Right atrium auricular region (tissue), 2 donors: Measurements from ENCODE around the gene PCF11. TPM values are rescaled to one million over a fixed set of nuclear protein-coding genes. Genes with fewer than 3 reads are reported as not detected.

Experiments used
- DNase-seq: peaks from one replicate; pipeline ENCODE4 v3.0.0-alpha.2; 2019; ENCODE audit warnings: low spot score
- H3K27ac ChIP-seq, 2 donors: fragments of 200-600 bp; sonication (generic); 1 replicate in 1 of 2; 2 replicates in 1 of 2; pipeline ENCODE4 v1.5.1; 2016 to 2019
- H3K27me3 ChIP-seq, 2 donors: fragments of 200-600 bp; sonication (generic); one replicate each; pipeline versions ENCODE4 v1.5.1 to v1.6.0; 2017 to 2019
- H3K36me3 ChIP-seq: fragments of 200-600 bp; sonication (generic); one replicate; pipeline ENCODE4 v1.5.1; 2016
- H3K4me1 ChIP-seq, 2 donors: fragments of 200-600 bp; sonication (generic); one replicate each; pipeline versions ENCODE4 v1.5.1 to v1.6.0; 2017 to 2019
- H3K4me3 ChIP-seq, 2 donors: fragments of 200-600 bp; sonication (generic); 1 replicate in 1 of 2; 2 replicates in 1 of 2; pipeline ENCODE4 v1.5.1; 2017 to 2019; ENCODE audit warnings: mild to moderate bottlenecking in 1 of 2, moderate library complexity in 1 of 2
- H3K9me3 ChIP-seq, 2 donors: fragments of 200-600 bp; sonication (generic); one replicate each; pipeline ENCODE4 v1.5.1; 2019
- CTCF ChIP-seq, 2 donors: fragments of 200-600 bp; sonication (generic); IDR thresholded peaks; one replicate each; pipeline ENCODE4 v1.5.1; 2019; ENCODE audit warnings: antibody characterized with exemption in 2 of 2
- total RNA-seq, 2 donors: library from RNA; depleted of rRNA; stranded (reverse); fragments of >200 nt; gene quantifications; one replicate each; pipeline ENCODE4 v1.1.0, GENCODE V29; 2016

The PCF11 gene
- 10 to 100 TPM; 26.9 to 30.5 TPM for total RNA-seq

- peak within 1 kb of the TSS; percentile 91 to 94 for H3K4me3 ChIP-seq
- peak within 1 kb of the TSS; percentile 99 to 100 for H3K27ac ChIP-seq
- no peak for TF ChIP-seq CTCF (IDR thresholded peaks at IDR 0.05)
- H3K36me3 ChIP-seq: peaks cover 8% of the 10 kb centered on the region
- peaks cover 0 to 34% of the 10 kb centered on the region in 2 donors for H3K4me1 ChIP-seq
- H3K27me3 ChIP-seq: no peaks in the 10 kb centered on the region
- no peak for DNase-seq
- H3K9me3 ChIP-seq: no peaks in the 10 kb centered on the region
These were observed at the start of gene PCF11 for GRCh38 chr11:83156996-83157593. Gene PCF11 (plus strand): TSS chr11:83157131. CDS start chr11:83157440, 309 bp downstream.

GRCh38 chr11:83112886-83113285, 44.0 kb upstream of the PCF11 start:
- Histone ChIP-seq H3K9me3 (no peaks in the 10 kb centered on the region), H3K4me1 (no peaks in the 10 kb centered on the region), H3K4me3 (no peak overlapping the region), H3K27me3 (no peaks in the 10 kb centered on the region), H3K36me3 (no peaks in the 10 kb centered on the region), H3K27ac (no peak overlapping the region)
- no peak for TF ChIP-seq CTCF (IDR thresholded peaks at IDR 0.05)
- no peak for DNase-seq

GRCh38 chr11:83115026-83115425, 41.9 kb upstream of the PCF11 start:
- no peak for TF ChIP-seq CTCF (IDR thresholded peaks at IDR 0.05)
- Histone ChIP-seq H3K4me3 (no peak overlapping the region), H3K4me1 (no peaks in the 10 kb centered on the region), H3K36me3 (no peaks in the 10 kb centered on the region), H3K9me3 (no peaks in the 10 kb centered on the region), H3K27me3 (no peaks in the 10 kb centered on the region), H3K27ac (no peak overlapping the region)
- DNase-seq: no peak

- H3K4me3 ChIP-seq: no peak overlapping the region
- no peaks in the 10 kb centered on the region for H3K4me1 ChIP-seq
- H3K9me3 ChIP-seq: no peaks in the 10 kb centered on the region
- H3K27ac ChIP-seq: no peak overlapping the region
- TF ChIP-seq CTCF (IDR thresholded peaks at IDR 0.05): no peak
- no peaks in the 10 kb centered on the region for H3K27me3 ChIP-seq
- no peak for DNase-seq
- H3K36me3 ChIP-seq: no peaks in the 10 kb centered on the region
These were observed 41.4 kb upstream of the PCF11 start for GRCh38 chr11:83115551-83115950.

GRCh38 chr11:83116015-83116641, 40.8 kb upstream of the PCF11 start:
- no peak overlapping the region for H3K4me3 ChIP-seq
- no peaks in the 10 kb centered on the region for H3K9me3 ChIP-seq
- no peak overlapping the region for H3K27ac ChIP-seq
- no peaks in the 10 kb centered on the region for H3K27me3 ChIP-seq
- DNase-seq: no peak
- H3K4me1 ChIP-seq: no peaks in the 10 kb centered on the region
- TF ChIP-seq CTCF (IDR thresholded peaks at IDR 0.05): no peak
- H3K36me3 ChIP-seq: no peaks in the 10 kb centered on the region

- Histone ChIP-seq H3K36me3 (no peaks in the 10 kb centered on the region), H3K27ac (no peak overlapping the region), H3K4me3 (no peak overlapping the region), H3K27me3 (no peaks in the 10 kb centered on the region), H3K9me3 (no peaks in the 10 kb centered on the region), H3K4me1 (no peaks in the 10 kb centered on the region)
- TF ChIP-seq CTCF (IDR thresholded peaks at IDR 0.05): no peak
- DNase-seq: no peak
These were observed 38.1 kb upstream of the PCF11 start for GRCh38 chr11:83118814-83119213.
